HepG2 (cell line): ENCODE results near the gene SHLD1. TPM values are rescaled to one million over a fixed set of nuclear protein-coding genes. Genes with fewer than 3 reads are reported as not detected.

ENCODE experiments used
- ATAC-seq: fragments of 200-7000 bp; cut with Tn5 transposase; 3 replicates; pipeline ENCODE4 v1.9.1; 2020; ENCODE audit warnings: mild to moderate bottlenecking, moderate library complexity
- BruUV-seq: library from RNA; stranded (reverse); fragments of 400-500 nt; replicated peaks from 2 replicates; lab custom pipeline; 2021; lab: Mats Ljungman, UMichigan
- CTCF ChIA-PET: fragments of 300-600 bp; formaldehyde crosslinking; extraction: SDS; loops from one replicate; lab custom pipeline; 2021; ENCODE audit warnings: low total read pairs, inconsistent platforms, low intra/inter-chr PET ratio; lab: Yijun Ruan, JAX
- POLR2A ChIA-PET: fragments of 350-600 bp; sonication (Branson Sonifier 250); formaldehyde crosslinking; loops from one replicate; lab custom pipeline; 2020; ENCODE audit warnings: antibody characterized with exemption, inconsistent platforms; lab: Yijun Ruan, JAX
- DNase-seq: peaks from one replicate; pipeline ENCODE4 v3.0.0-alpha.2; 2015; ENCODE audit warnings: low spot score
- FAIRE-seq: peaks from 3 replicates; lab custom pipeline; 2011; peaks lifted over from hg19 to GRCh38; lab: Jason Lieb, UNC
- H2AFZ ChIP-seq: one replicate; pipeline ENCODE4 v1.6.1; 2011; ENCODE audit warnings: low read length, inconsistent platforms
- H3K27ac ChIP-seq: fragments of 300-600 bp; 3 replicates; pipeline ENCODE4 v1.8.0; 2011; ENCODE audit warnings: mixed run types, mild to moderate bottlenecking, mixed read lengths, low read length, inconsistent platforms; ENCODE audit not compliant: insufficient read depth; ENCODE audit errors: extremely low read length
- H3K27me3 ChIP-seq, 2 experiments: fragments of 200-600 bp in 1 of 2; 2 replicates in 1 of 2; 3 replicates in 1 of 2; pipeline versions ENCODE4 v1.6.0 to v1.8.0; 2011; ENCODE audit warnings: low read length in 2 of 2, mild to moderate bottlenecking in 2 of 2, moderate library complexity in 2 of 2, inconsistent platforms in 1 of 2; ENCODE audit not compliant: insufficient read depth in 2 of 2, control insufficient read depth in 1 of 2
- H3K36me3 ChIP-seq, 2 experiments: fragments of 200-600 bp in 1 of 2; replicated peaks in 1 of 2; 2 replicates in 1 of 2; 3 replicates in 1 of 2; pipeline versions ENCODE4 v1.5.1 to v1.8.0; 2011; ENCODE audit warnings: low read length in 2 of 2, inconsistent platforms in 1 of 2; ENCODE audit not compliant: insufficient read depth in 2 of 2, control insufficient read depth in 1 of 2
- H3K4me1 ChIP-seq: 2 replicates; pipeline ENCODE4 v1.5.1; 2012; ENCODE audit warnings: low read length, inconsistent platforms; ENCODE audit not compliant: insufficient read depth
- H3K4me2 ChIP-seq: 2 replicates; pipeline ENCODE4 v1.6.0; 2011; ENCODE audit warnings: low read depth, low read length, inconsistent platforms
- H3K4me3 ChIP-seq, 3 experiments: fragments of 200-600 bp in 1 of 3; sonication (generic), shearing (Covaris generic) in 1 of 3; replicated peaks in 1 of 3; 2 replicates each; pipeline ENCODE4 v1.5.1; 2011 to 2016; ENCODE audit warnings: low read length in 3 of 3, inconsistent platforms in 2 of 3, low read depth in 2 of 3, mild to moderate bottlenecking in 2 of 3, control low read depth in 1 of 3, mixed read lengths in 1 of 3; ENCODE audit not compliant: insufficient read depth in 1 of 3
- H3K79me2 ChIP-seq: one replicate; pipeline ENCODE4 v1.6.1; 2011; ENCODE audit warnings: low read length, inconsistent platforms; ENCODE audit not compliant: insufficient read depth
- H3K9ac ChIP-seq: 2 replicates; pipeline ENCODE4 v1.6.0; 2011; ENCODE audit warnings: mild to moderate bottlenecking, low read depth, low read length, inconsistent platforms; ENCODE audit not compliant: insufficient read depth
- H3K9me3 ChIP-seq: 2 replicates; pipeline ENCODE4 v1.5.1; 2012; ENCODE audit warnings: mild to moderate bottlenecking, low read length
- H4K20me1 ChIP-seq: 2 replicates; pipeline ENCODE4 v1.6.0; 2011; ENCODE audit warnings: inconsistent platforms, mild to moderate bottlenecking, low read length, moderate library complexity; ENCODE audit not compliant: insufficient read depth
- BHLHE40 ChIP-seq: IDR thresholded peaks from 2 replicates; pipeline ENCODE4 v1.6.1; 2011; ENCODE audit warnings: low read length, improper control_type of control experiment
- GTF3A ChIP-seq: sonication (generic); formaldehyde crosslinking; conservative IDR thresholded peaks from 2 replicates; pipeline ENCODE4 v1.4.0; 2020; ENCODE audit warnings: mild to moderate bottlenecking, missing genetic modification reagents
- HNRNPH1 ChIP-seq: fragments of 200-400 bp; formaldehyde crosslinking; optimal IDR thresholded peaks from 2 replicates; pipeline ENCODE3; 2017; ENCODE audit warnings: mild to moderate bottlenecking, low read depth, low read length
- JARID2 ChIP-seq: sonication (generic); formaldehyde crosslinking; IDR thresholded peaks from 2 replicates; pipeline ENCODE4 v1.8.1; 2023; ENCODE audit warnings: missing genetic modification reagents, inconsistent platforms; ENCODE audit not compliant: insufficient replicate concordance
- LRRFIP1 ChIP-seq: sonication (generic); formaldehyde crosslinking; conservative IDR thresholded peaks from 2 replicates; pipeline ENCODE4 v1.4.0; 2020; ENCODE audit warnings: missing genetic modification reagents
- NBN ChIP-seq: fragments of 450-650 bp; conservative IDR thresholded peaks from 2 replicates; pipeline ENCODE4 v1.6.1; 2017
- NR2F2 ChIP-seq: IDR thresholded peaks from 2 replicates; pipeline ENCODE4 v1.6.1; 2012; ENCODE audit warnings: low read depth, inconsistent platforms, borderline replicate concordance
- PAXIP1 ChIP-seq: sonication (generic); formaldehyde crosslinking; conservative IDR thresholded peaks from 2 replicates; pipeline ENCODE4 v1.4.0; 2020; ENCODE audit warnings: mild to moderate bottlenecking, missing genetic modification reagents, moderate library complexity
- RNF219 ChIP-seq: sonication (generic); formaldehyde crosslinking; IDR thresholded peaks from 2 replicates; pipeline ENCODE4 v1.5.0; 2020; ENCODE audit warnings: mild to moderate bottlenecking, missing genetic modification reagents
- TEF ChIP-seq: sonication (generic); formaldehyde crosslinking; IDR thresholded peaks from 2 replicates; pipeline ENCODE4 v1.5.0; 2020; ENCODE audit warnings: missing genetic modification reagents
- THAP11 ChIP-seq: IDR thresholded peaks from 2 replicates; pipeline ENCODE4 v1.6.1; 2016; ENCODE audit warnings: missing biosample characterization, missing genetic modification reagents
- ZFY ChIP-seq: sonication (generic); formaldehyde crosslinking; IDR thresholded peaks from 2 replicates; pipeline ENCODE4 v1.4.0; 2020; ENCODE audit warnings: missing genetic modification reagents
- ZKSCAN5 ChIP-seq: sonication (generic); formaldehyde crosslinking; IDR thresholded peaks from 2 replicates; pipeline ENCODE4 v1.5.1; 2020; ENCODE audit warnings: mild to moderate bottlenecking, missing genetic modification reagents
- ZNF354B ChIP-seq: sonication (generic); formaldehyde crosslinking; IDR thresholded peaks from 2 replicates; pipeline ENCODE4 v1.8.0; 2022; ENCODE audit warnings: mild to moderate bottlenecking, missing genetic modification reagents
- ZNF776 ChIP-seq: sonication (generic); formaldehyde crosslinking; IDR thresholded peaks from 2 replicates; pipeline ENCODE4 v1.4.0; 2020; ENCODE audit warnings: mild to moderate bottlenecking, missing genetic modification reagents
- WGBS: methylation state at CpG from one replicate; pipeline ENCODE4 v1.1.6; 2017; ENCODE audit warnings: low lambda C conversion rate; 5-methylcytosine and 5-hydroxymethylcytosine counted together
- in situ Hi-C: cut with HindIII; loops from 2 replicates; pipeline ENCODE4 v1.10.0; 2017; ENCODE audit warnings: low pct_unique_long_range_greater_than_20kb; ENCODE audit not compliant: extremely low pct_ligation_motif_present
- intact Hi-C: fragments of 100-400 bp; cut with micrococcal nuclease; formaldehyde crosslinking; loops from one replicate; pipeline ENCODE4 v1.10.0; 2022; ENCODE audit not compliant: unreplicated experiment
- polyA plus RNA-seq, 8 experiments: library from polyadenylated mRNA; depleted of rRNA in 3 of 8; stranded (reverse) in 7 of 8; unstranded in 1 of 8; fragments of >200 nt; fragmentation: Illumina TruSeq in 4 of 8; extraction: Trizol in 4 of 8; gene quantifications; 2 replicates each; pipeline versions ENCODE4 v1.2.1 to v1.2.3, GENCODE V29; 2011 to 2016; ENCODE audit warnings: low read depth in 4 of 8, missing spikeins in 1 of 8, mixed read lengths in 1 of 8; ENCODE audit not compliant: insufficient read depth in 1 of 8
- total RNA-seq, 5 experiments: library from RNA; depleted of rRNA; stranded (reverse); fragments of >200 nt; fragmentation: Illumina TruSeq; extraction: Trizol; gene quantifications; 2 replicates each; pipeline ENCODE4 v1.2.3, GENCODE V29; 2016; ENCODE audit warnings: low read depth in 1 of 5

SHLD1 gene
- total and polyA plus RNA-seq, 2 of the 13 experiments (the other 11 are each of a cell fraction or from before 2014, with no cell fraction given), result 8.9 to 10.0 TPM

GRCh38 chr20:5890773-5891441 is 140.7 kb downstream of the SHLD1 start:
- Histone ChIP-seq H3K4me1 (no peaks in the 10 kb centered on the region), H3K4me3 (no peak overlapping the region), H3K27me3 (peaks cover 0 to 22% of the 10 kb centered on the region in 2 experiments; a peak in 4 of 5 replicates), H3K4me2 (no peak overlapping the region), H4K20me1 (no peaks in the 10 kb centered on the region), H3K9ac (no peak overlapping the region), H3K27ac (no peak overlapping the region), H2AFZ (no peak overlapping the region), H3K9me3 (no peaks in the 10 kb centered on the region), H3K36me3 (no peaks in the 10 kb centered on the region), H3K79me2 (no peaks in the 10 kb centered on the region)
- FAIRE-seq (no peak), DNase-seq (no peak), ATAC-seq (no peak)
- BruUV-seq, result no TSS peak
- ChIA-PET CTCF (no interaction called here), POLR2A (no interaction called here)
- 37% methylated on average over 10 of the region's 10 CpGs for WGBS
- intact Hi-C loops, result no loop called here
- in situ Hi-C loops, result no loop called here
- TF ChIP-seq PAXIP1 (no peak), HNRNPH1 (no peak), LRRFIP1 (CRISPR knock-in tag) (no peak), RNF219 (CRISPR knock-in tag) (no peak), ZNF354B (CRISPR knock-in tag) (no peak), NR2F2 (no peak), ZKSCAN5 (no peak), THAP11 (CRISPR knock-in tag) (no peak), ZFY (CRISPR knock-in tag) (no peak), JARID2 (CRISPR knock-in tag) (no peak), TEF (CRISPR knock-in tag) (no peak), ZNF776 (no peak), NBN (no peak), GTF3A (no peak), BHLHE40 (no peak)
